NCI-H2107 treated with DMSO at 0.1 percent for 48 hours (cell line): ENCODE measurements around the gene RNGTT.

Experiments used
- DNase-seq: peaks from one replicate; lab custom pipeline; 2025; ENCODE audit not compliant: unreplicated experiment; lab: John Stamatoyannopoulos, UW

The RNGTT gene

DNA sequence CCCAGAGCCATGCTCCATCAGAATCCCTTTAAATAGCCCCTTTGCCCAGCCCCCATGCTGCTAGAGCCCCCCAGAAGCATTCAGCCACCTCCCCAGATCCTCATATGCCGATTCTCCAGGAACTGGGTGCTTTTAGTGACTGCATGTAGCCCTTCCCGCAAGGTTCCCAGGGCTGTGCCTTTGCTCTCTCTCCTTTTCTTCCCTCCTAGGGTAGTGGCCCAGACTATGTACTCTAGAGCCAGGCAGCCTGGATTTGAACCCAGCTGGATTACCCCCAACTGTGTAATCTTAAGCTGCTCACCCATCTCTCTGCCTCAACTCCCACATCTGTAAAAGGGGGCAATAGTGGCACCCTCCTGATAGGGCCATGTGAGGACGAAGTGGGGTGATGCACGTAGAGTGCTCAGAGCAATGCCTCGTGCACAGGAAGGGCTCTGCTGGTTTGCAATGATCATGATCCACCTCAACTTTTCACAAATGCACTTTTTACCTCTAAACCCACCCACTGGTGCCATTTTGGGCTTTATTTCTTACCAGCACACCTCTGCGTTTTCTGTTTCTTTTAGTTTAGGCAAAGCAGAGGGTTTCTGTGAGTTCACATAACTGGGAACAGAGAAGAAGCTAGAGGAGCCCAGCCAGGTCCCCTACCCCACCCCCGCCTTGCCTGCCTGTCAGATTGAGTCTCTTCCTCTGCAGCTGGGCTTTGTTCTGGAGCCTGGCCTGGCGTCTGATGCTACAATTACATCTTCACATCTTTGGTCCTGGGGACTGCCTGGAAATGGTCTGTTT is 396.5 kb downstream of the RNGTT start:
- DNase-seq, result no peak

DNA sequence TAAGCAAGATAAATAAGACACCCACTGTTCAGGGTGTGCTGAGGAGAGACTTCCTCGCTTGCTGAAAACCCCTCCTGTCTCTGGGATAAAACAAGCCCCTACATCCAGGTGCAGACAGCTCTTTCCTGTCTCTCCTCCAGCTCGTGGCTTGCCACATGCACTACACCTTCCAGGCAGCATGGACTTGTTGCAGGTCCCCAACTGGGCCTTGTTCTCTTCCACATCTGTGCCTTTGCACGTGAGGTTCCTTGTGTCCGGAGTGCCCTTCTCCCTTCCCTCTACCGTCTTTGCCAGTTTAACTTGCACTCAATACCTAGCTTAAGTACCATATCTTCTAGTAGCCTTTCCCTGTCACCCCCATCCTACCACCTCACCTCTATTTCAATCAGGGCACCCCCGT is 397.6 kb downstream of the RNGTT start:
- no peak for DNase-seq

DNA sequence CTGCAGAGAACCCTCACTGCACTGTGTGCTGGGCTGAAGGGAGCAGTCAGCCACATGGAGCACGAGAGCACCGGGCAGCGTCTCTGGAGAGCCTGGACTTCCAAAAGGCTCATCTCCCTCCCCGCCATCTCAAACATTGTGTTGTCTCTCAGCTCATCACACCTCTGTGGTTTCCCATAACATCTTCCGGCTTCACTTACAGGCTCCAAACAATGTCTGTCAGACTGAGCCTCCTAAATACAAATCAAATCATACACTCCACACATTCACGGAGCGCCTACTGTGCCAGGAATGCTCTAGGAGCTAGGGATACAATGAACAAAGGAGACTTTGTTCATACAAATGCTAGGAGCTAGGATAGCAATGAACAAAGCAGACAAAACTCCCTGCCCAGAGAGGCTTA is 398.0 kb downstream of the RNGTT start:
- no peak for DNase-seq

DNA sequence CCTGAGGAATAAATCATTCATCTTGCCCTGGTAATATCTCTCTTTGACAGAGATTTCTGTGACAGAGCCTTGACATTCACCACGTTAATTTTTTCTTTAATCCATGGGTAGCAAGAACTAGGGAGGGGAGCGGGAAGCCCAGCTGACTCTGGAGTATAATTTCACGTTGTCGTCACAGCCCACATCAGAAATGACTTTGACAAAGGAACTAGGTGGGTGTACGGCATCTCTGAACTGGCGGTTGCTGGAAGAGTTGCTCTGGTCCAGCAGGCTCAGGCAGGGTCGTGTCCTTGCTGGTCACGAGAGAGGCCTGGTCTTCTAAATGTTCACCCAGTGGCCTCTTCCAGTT is 400.2 kb downstream of the RNGTT start:
- DNase-seq, result no peak

DNA sequence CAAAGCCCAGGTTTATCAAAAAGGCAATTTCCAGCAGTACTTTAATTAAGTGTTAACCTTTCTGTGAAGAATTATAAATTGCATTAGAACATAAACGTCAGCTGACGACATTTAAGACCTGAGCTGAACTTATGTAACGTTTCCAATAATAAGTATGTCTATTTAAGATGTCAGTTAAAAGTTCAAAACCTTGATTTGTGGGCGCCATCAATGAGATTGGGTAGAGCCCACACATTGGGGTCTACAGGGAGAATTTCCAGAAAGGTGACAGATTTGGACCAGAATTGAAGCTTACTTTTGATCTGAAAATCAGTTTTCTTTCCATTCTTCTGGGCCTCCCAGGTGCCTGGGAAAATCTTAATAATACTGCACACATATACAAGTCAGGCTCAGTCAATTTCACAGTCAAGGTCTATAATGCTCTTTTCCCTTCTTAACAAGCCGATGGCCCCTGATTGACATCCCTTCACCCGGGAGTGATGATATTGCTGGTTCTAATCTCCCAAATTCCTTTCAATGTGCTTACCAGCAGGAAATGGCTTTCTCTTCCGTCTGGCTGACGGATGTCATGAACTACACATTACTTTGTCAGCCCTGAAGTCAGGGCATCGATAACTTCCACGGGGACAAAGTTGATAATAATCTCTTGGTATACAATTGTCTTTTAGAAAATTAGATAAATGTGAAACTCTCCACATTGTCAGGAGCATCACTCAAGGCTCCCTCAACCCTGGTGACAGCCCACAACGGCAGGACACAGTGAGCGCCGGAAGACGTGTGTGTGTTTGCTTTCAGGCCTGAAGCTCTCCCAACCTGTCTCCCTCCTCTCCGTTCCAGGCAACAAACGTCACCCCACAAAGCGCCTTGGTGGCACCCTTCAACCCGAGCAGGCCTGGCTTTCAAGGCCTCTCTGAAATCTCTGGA is 400.8 kb downstream of the RNGTT start:
- no peak for DNase-seq

DNA sequence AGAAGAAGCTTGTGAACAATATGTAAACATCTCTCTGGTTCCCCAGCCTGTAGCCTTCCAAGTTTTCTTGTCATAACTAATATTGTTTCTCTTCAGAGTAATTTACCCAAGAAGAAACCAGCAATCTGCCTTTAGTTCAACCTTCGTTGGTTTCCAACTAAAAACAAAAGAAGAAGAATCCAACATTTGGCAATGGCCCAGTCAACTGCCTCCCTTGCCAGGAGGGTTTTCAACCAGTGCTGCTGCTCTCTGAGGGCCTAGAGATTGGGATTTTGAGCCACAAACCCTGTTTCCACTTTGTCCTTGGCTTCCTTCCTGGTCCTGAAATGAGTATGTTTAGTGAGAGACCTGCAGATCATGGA is 401.5 kb downstream of the RNGTT start:
- no peak for DNase-seq

DNA sequence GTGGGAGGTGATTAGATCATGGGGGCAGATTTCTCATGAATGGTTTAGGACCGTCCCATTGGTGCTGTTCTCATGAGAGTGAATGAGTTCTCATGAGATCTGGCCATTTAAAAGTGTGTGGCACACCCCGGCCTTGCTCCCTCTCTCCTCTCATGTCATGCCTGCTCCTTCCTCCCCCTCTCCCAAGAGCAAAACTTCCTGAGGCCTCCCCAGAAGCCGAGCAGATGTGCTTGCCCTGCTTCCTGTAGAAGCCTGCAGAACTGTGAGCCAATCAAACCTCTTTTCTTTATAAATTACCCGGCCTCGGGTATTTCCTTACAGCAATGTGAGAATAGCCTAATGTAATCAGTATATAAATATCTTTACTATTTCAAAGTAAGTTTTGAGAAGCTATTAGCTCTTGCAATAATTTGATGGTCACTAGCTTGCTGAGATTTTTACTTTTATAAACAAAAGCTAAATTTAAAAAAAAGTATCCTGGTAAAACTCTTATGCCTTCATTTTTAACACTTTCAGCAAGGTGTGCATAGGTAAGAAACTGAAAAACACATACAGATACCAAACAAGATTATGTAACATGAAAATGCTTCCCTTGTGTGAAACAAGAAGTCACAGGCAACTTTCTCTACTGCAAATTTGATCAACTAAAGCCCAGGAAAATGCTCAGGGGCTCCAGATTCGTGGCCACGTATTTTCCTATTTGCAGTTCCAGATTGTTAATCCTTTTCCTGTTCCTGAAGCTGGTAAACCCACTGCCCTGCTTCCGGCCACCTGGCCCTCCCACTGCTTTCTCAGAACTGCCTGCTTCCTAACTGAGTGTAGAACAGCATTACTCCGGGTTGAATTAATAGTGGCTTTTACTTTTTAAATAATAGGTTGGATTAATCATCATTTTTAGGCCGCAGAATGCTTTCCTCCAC is 402.1 kb downstream of the RNGTT start:
- no peak for DNase-seq
